Stomach smooth muscle (tissue), 2 donors: ENCODE data around the gene CDH4.

Experiments
- H3K27ac ChIP-seq: one replicate; pipeline ENCODE4 v1.7.0; 2013; ENCODE audit warnings: mild to moderate bottlenecking, low read length, inconsistent platforms
- H3K27me3 ChIP-seq, 2 donors: one replicate each; pipeline ENCODE4 v1.7.0; 2013; ENCODE audit warnings: low read length in 2 of 2; ENCODE audit not compliant: insufficient read depth in 2 of 2, control insufficient read depth in 1 of 2
- H3K36me3 ChIP-seq, 2 donors: one replicate each; pipeline ENCODE4 v1.7.0; 2013; ENCODE audit warnings: low read length in 2 of 2; ENCODE audit not compliant: control insufficient read depth in 2 of 2, insufficient read depth in 2 of 2
- H3K4me1 ChIP-seq: one replicate; pipeline ENCODE4 v1.7.0; 2013; ENCODE audit warnings: low read length; ENCODE audit not compliant: control insufficient read depth, insufficient read depth
- H3K4me3 ChIP-seq, 2 donors: one replicate each; pipeline ENCODE4 v1.7.0; 2013; ENCODE audit warnings: low read length in 2 of 2
- H3K9ac ChIP-seq, 2 donors: one replicate each; pipeline ENCODE4 v1.7.0; 2013; ENCODE audit warnings: low read length in 2 of 2, mild to moderate bottlenecking in 1 of 2
- H3K9me3 ChIP-seq, 2 donors: one replicate each; pipeline ENCODE4 v1.7.0; 2013; ENCODE audit warnings: low read length in 2 of 2; ENCODE audit not compliant: control insufficient read depth in 2 of 2
- donor health status: healthy.
- donor health status: Pancreatic carcinoma.

CDH4 gene

DNA sequence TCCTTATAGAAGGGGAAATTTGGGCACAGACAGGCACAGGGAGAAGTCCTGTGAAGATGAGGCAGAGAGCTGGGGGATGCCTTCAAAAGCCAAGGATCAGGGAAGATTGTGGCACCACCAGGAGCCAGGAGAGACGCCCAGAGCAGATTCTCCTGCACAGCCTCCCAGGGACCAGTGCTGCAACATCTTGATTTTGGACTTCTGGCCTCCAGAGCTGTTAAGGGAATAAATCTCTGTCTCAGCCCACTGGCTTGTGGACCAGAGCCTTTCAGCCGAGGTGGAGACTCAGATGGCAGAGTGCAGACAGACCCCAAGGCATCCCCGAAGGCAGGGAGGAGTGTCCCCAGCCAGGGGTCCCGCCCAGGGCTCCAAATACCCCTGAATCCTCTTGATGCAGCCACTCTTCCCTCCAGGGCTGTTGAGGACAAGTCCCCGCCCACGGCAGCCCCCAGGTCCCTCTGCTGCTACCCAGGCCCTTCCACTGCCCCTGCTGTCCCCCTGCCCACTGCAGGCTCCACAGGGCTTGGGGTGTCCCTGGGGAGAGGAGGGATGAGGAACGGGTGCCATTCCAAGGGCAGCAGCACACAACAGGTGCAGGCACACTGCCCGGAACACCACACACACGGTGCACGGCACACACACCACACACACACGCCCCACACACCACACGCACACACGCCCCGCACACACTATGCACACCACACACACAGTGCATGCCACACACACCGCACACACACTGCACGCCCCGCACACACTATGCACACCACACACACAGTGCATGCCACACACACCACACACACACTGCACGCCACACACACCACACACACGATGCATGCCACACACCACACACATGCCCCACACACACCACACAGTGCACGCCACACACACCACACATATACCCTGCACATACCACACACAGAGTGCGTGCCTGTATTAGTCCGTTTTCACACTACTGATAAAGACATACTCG lies 502.2 kb downstream of the CDH4 start:
- H3K27me3 ChIP-seq: peaks cover 0 to 7% of the 10 kb centered on the region in 2 donors
- no peaks in the 10 kb centered on the region for H3K4me1 ChIP-seq
- no peak overlapping the region for H3K4me3 ChIP-seq
- H3K9me3 ChIP-seq: peaks cover 4 to 13% of the 10 kb centered on the region in 2 donors
- H3K36me3 ChIP-seq: no peaks in the 10 kb centered on the region
- no peak overlapping the region for H3K9ac ChIP-seq
- no peak overlapping the region for H3K27ac ChIP-seq

DNA sequence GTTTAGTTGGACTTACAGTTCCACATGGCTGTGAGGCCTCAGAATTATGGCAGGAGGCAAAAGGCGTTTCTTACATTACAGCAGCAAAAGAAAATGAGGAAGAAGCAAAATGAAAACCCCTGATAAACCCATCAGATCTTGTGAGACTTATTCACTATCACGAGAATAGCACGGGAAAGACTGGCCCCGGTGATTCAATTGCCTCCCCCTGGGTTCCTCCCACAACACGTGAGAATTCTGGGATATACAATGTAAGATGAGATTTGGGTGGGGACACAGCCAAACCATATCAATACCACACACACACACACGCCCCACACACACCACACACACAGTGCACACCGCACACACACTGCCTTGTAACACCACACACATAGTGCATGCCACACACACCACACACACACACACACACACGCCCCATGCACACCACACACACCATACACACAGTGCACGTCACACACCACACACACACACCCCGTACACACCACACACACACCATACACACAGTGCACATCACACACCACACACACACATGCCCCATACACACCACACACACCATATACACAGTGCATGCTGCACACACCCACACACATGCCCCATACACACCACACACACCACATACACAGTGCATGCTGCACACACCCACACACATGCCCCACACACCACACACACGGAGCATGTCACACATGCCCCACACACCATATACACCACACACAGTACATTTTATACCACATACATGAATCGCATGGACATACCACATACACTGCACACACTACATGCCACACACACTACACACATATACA lies 503.1 kb downstream of the CDH4 start:
- Histone ChIP-seq H3K9me3 (peaks cover 0 to 13% of the 10 kb centered on the region in 2 donors), H3K36me3 (no peaks in the 10 kb centered on the region), H3K4me3 (no peak overlapping the region), H3K27ac (no peak overlapping the region), H3K4me1 (no peaks in the 10 kb centered on the region), H3K9ac (no peak overlapping the region), H3K27me3 (peaks cover 0 to 7% of the 10 kb centered on the region in 2 donors)

DNA sequence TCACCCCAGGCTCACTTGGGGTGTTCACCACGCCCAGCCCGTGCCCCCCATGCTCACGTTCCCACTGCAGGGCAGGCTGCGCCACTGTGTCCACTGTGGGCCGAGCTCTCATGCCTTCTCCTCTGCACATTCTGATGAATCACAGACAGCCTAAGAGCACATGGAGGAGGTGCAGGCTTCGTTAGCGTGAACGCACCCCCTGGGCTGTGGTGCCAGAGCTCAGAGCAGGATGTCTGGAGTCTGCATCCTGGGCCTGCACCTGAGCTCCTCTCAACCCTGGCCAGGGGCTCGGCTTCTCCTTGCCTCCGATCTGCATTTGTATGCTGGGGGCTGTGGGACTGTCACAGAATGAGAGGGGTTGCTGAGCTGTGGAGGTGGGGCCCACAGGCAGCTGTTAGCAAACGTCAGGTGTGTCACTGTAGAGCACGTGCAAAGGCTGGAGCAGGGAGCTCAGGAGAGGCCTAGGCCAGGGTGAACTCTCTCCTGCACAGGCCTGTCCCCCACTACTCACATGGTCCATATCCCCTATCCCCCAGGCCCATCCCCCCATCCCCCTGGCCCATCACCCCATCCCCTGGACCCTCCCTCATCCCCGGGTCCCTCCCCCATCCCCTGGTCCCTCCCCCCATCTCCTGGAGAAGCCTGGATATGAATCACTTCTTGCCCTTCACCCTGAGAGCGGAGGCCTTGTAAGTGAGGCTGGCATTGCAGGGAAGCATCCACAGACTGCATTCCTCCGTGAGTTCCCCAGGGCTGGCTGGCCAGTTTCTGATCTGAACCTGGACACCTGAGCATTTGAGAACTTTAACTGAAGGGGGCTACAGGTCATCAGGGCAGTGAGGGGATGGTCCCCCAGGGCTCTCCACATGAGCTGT lies 504.1 kb downstream of the CDH4 start:
- peaks cover 0 to 6% of the 10 kb centered on the region in 2 donors for H3K9me3 ChIP-seq
- H3K36me3 ChIP-seq: no peaks in the 10 kb centered on the region
- no peaks in the 10 kb centered on the region for H3K4me1 ChIP-seq

DNA sequence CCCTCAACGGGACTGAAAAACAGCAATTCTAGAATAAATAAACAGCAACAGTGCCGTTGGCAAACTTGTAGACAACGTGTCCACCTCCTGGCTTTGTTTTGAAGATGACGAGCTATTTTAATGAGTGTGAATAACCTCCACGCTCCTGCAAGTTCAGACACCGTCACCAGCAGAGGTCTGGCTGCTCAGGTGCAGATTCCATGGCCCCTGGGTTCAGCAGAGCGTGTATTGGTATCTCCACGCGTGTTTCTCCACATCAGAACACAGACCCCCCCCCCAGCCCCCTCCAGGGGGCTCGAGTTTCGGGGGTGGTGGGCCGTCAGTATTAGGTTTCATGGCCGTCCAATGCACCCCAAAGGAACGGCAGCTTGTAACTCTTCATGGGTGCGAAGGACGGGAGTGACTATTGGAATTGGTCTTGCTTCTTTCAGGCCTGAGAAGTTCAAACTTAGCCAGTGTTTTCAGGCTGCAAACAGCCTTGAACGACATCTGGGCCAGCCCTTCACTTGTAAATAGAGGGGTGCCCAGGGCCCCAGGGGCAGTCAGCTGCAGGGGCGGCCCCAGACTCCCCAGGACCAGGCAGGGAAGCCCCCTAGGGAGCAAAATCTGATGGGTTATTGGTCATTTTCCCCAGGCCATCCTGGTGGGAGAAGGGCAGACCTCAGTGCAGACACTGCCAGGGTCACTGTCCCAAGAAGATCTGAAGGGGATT lies 505.1 kb downstream of the CDH4 start:
- no peaks in the 10 kb centered on the region for H3K4me1 ChIP-seq
- H3K36me3 ChIP-seq: no peaks in the 10 kb centered on the region
- H3K27me3 ChIP-seq: peaks cover 0 to 10% of the 10 kb centered on the region in 2 donors
- no peak overlapping the region for H3K4me3 ChIP-seq
- H3K27ac ChIP-seq: no peak overlapping the region
- H3K9ac ChIP-seq: no peak overlapping the region
- no peaks in the 10 kb centered on the region for H3K9me3 ChIP-seq

More for the DNA sequence above, 504.1 kb downstream of the CDH4 start:
- Histone ChIP-seq H3K27ac (no peak overlapping the region), H3K27me3 (peaks cover 0 to 7% of the 10 kb centered on the region in 2 donors), H3K9ac (no peak overlapping the region), H3K4me3 (no peak overlapping the region)

DNA sequence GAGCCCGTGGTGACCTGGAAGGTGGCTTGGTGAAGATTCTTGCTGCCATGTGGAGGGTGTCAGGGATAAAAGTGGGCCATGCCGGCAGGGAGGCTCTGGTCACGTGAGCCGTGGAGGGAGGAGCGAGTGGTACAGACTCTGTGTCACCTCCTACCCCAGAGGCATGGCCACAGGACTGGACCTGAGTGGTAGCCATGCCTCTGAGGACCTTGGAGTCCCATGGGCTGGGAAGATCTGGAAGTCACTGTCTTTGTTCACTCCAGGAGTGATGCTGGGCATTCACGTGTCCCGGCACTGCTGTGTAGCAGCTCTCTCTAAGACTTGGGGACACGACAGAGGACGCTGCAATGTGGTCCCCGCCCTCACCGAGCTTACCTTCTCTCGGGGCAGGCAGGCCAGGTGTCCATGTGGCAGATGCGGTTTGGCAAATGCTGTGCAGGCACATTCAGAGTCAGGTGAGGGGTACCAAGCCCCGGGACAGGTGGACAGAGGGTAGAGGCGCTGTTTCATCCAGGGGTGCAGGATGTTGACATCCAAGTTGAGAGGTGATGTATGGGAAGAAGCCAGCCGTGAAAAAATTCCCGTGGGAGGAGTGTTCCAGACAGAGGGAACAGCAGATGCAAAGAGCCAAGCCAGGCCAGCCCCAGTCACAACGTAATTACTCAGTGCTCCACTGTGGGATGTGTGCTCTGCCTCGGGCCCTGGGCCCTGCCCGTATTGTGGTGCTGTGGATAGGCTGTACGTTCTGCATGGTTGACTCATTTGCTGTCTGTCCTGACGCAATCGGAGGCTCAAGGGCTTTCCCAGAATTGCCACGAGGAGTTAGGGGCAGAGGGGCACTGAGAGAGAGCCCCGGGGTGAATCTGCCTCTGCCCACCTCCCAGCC lies 505.9 kb downstream of the CDH4 start:
- Histone ChIP-seq H3K9me3 (no peaks in the 10 kb centered on the region), H3K27ac (no peak overlapping the region), H3K9ac (no peak overlapping the region), H3K4me1 (no peaks in the 10 kb centered on the region), H3K36me3 (no peaks in the 10 kb centered on the region), H3K4me3 (no peak overlapping the region), H3K27me3 (peaks cover 0 to 9% of the 10 kb centered on the region in 2 donors)

DNA sequence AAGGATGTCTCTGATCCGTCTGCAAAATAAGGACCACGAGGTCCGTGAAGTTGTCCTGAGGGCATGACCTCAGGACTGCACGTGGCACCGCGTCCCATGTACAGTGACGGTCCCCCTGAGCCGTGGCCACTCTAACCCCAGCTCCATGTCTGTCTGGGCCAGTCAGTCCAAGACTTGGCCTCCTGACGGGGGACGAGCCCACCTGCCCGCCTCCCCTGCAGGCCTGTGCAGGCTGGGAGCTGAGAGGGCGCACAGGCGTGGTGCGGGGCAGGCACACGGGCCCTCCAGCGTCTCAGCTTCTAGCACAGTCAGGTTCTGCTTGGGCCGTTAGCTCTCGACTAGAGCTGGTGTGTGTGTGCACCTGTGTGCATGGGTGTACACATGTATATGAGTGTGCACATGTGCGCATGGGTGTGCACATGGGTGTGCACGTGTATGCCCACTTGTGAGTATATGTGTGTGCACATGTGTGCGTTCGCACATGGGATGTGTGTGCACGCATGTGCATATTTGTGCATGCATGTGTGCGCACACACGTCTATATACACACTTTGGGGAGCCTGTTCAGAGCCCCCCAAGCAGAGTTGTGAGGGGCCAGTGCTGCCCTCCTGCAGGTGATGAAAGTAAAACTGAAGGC lies 506.6 kb downstream of the CDH4 start:
- H3K27me3 ChIP-seq: peaks cover 0 to 8% of the 10 kb centered on the region in 2 donors
- H3K4me3 ChIP-seq: no peak overlapping the region
- H3K9ac ChIP-seq: no peak overlapping the region
- no peak overlapping the region for H3K27ac ChIP-seq
- H3K36me3 ChIP-seq: no peaks in the 10 kb centered on the region
- H3K9me3 ChIP-seq: no peaks in the 10 kb centered on the region
- no peaks in the 10 kb centered on the region for H3K4me1 ChIP-seq

GRCh38 chr20:61759286-61760065 lies 507.4 kb downstream of the CDH4 start:
- H3K27ac ChIP-seq: no peak overlapping the region
- no peaks in the 10 kb centered on the region for H3K4me1 ChIP-seq
- no peaks in the 10 kb centered on the region for H3K9me3 ChIP-seq
- no peaks in the 10 kb centered on the region for H3K36me3 ChIP-seq
- H3K27me3 ChIP-seq: peaks cover 0 to 8% of the 10 kb centered on the region in 2 donors
- no peak overlapping the region for H3K4me3 ChIP-seq
- H3K9ac ChIP-seq: no peak overlapping the region

GRCh38 chr20:61760321-61760720 lies 508.3 kb downstream of the CDH4 start:
- H3K4me1 ChIP-seq: no peaks in the 10 kb centered on the region
- H3K4me3 ChIP-seq: no peak overlapping the region

More at GRCh38 chr20:61760321-61760720, 508.3 kb downstream of the CDH4 start:
- Histone ChIP-seq H3K36me3 (no peaks in the 10 kb centered on the region), H3K27me3 (peaks cover 0 to 13% of the 10 kb centered on the region in 2 donors), H3K27ac (no peak overlapping the region), H3K9me3 (no peaks in the 10 kb centered on the region), H3K9ac (no peak overlapping the region)
